AG20443 (cell line): ENCODE data around the gene FBXL20.
"Not testable (repeated sequence)": the region's sequence is repeated elsewhere in the genome, so short reads cannot be mapped to it uniquely, and the experiment has no call there.

Source experiments
- DNase-seq: peaks from one replicate; pipeline ENCODE4 v3.0.0; 2012; ENCODE audit warnings: low spot score, mixed read lengths

FBXL20 gene

GRCh38 chr17:39250076-39250475, 151.3 kb downstream of the FBXL20 start:
- not testable (repeated sequence) for DNase-seq

DNA sequence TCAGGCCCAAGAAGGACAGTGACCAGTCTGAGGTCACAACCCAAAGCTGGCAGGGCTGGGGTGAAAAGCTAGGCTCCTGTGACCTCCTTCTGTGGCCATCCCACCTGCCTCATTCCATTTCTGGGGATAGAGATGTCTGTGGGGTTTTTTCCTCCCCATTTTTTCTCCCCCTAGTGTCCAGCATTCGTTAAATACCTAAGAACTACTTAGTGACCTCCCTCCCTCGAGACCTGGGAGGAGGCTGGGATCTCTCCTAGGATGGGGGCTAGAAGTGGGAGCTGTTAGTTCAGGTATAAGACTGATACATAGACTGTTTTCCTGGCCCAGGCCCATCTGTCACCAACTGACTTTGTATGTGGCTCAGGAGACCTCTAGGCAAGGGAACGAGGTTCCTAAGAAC, 155.2 kb downstream of the FBXL20 start:
- DNase-seq, result no peak

GRCh38 chr17:39244600-39245570, 156.5 kb downstream of the FBXL20 start:
- peak; percentile 84 for DNase-seq

- DNase-seq, result no peak
These were observed 157.3 kb downstream of the FBXL20 start for GRCh38 chr17:39244016-39244599.

DNA sequence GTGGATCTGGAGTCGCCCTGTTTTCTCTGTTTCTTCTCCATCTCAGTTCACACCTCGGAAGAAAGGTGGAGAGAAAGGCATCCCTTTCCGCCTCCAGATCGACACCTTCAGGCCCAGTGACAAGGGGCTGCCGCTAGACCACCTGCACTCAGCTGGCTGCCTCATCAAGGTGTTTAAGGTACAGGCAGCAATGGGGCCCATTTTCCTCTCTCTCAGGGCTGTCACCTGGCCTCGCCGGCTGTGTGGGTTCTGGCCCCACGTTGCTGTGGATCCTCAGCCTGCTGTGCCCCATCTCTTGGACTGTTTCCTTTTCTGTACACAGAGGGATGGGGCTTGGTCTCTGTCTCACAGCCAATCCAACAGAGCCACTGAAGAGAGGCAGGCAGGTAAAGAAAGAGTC, 158.3 kb downstream of the FBXL20 start:
- DNase-seq, result no peak

DNA sequence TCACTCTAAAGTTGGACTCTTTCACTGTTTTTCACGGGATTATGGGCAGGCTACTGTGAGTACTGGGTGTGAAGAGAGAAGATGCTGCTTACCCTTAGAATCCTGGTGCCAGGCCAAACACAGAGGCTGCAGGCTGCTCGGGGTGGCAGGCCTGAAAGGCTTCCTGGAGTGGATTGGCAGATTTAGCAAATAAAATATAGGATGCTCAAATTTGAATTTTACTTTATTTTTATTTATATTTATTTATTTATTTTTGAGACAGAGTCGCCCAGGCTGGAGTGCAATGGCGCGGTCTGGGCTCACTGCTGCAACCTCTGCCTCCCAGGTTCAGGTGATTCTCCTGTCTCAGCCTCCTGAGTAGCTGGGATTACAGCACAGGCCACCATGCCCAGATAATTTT, 160.8 kb downstream of the FBXL20 start:
- no peak for DNase-seq

DNA sequence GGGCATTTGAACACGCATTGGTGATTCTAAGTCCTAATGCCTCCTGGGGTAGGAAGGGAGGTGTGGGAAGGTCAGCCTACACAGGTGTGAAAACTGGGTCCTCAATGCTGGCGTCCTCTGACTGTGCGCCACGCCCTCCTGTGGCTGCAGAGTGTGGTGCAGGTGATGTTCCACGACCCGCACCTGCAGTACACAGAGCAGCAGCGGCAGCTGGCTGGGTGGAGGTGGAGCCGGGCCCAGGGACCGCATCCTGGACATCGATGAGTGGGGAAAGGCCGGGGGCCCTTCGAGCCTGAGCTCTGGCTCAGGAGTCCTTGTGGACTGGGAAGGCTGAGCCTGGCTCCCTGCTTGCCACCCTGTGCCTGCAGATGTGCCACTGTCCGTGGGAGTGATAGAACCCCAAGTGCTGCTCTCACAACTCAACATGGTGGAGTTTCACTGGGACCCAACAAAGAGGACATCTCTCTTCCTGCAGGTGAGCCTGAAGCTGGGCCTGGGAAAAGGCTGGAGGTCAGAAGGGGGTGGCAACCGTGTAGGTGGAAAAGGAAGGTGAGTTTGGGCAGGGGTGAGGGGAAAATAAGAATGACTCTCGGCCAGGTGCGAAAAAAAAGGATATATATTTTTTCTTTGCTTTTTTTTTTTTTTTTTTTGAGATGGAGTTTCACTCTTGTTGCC, 161.6 kb downstream of the FBXL20 start:
- DNase-seq, result no peak

GRCh38 chr17:39238311-39238972, 163.0 kb downstream of the FBXL20 start:
- DNase-seq, result no peak

DNA sequence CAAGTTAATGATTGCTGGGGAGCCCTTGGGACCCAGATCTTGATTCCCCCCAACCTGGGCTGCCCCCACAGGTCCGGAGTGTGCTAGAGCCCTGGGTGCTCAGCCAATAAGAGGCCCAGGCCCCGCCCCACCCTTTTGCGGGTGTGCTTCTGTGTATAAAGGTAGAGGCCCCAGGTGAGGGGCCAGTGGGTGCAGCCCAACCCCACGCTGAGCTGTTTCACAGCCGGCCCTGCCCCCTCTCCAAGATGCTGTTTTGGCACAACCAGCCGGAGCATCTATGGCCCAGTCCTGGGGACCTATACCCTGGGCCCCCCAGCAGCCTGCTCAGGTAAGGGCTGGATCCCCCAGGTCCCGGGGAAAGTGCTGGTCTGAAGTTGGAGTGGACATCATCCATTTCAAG, 163.8 kb downstream of the FBXL20 start:
- no peak for DNase-seq

DNA sequence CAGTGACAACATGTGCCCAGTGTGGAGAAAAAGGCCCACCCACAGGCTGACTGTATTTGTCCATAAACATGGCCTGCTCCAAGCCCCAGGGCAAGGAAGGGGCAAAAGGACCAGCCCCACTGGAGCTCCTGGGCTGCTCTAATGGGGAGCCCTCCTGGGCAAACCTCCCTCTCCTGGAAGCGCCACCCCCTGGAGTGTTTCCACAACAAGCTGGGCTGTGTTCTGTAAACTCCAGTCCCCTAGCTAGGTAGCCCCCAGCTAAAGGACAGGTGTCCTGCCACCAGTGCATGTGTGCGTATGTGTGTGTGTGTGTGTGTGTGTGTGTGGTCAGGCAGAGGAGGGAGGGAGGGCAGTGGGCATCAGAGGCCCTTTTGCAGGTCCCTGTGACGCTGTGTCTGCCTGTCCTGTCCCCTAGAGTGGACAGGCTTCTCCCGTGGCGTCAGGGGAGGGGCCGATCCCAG, 164.4 kb downstream of the FBXL20 start:
- DNase-seq, result no peak

DNA sequence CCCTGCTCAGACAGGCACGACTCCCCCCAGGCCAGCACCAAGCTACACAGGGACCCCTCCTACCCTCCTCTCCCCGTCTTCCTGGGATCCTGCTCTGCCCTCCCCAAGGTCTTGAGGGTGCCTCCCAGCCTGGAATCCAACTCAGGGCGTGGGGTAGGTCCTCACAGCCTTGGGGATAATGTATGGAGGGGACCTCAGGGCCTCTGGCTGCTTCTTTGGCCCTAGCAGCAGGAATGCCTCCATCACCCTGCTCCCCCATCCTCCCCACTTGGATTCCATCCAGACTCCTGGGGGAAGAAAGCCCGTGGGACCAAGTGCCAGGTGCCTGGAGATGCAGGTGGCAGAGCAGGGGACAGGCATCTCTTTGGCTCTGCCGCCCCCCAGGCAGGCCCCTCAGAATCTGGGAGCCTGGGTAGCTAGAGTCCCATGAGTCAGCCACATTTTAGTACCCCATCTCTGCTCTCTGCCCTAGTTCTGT, 164.9 kb downstream of the FBXL20 start:
- DNase-seq, result no peak

DNA sequence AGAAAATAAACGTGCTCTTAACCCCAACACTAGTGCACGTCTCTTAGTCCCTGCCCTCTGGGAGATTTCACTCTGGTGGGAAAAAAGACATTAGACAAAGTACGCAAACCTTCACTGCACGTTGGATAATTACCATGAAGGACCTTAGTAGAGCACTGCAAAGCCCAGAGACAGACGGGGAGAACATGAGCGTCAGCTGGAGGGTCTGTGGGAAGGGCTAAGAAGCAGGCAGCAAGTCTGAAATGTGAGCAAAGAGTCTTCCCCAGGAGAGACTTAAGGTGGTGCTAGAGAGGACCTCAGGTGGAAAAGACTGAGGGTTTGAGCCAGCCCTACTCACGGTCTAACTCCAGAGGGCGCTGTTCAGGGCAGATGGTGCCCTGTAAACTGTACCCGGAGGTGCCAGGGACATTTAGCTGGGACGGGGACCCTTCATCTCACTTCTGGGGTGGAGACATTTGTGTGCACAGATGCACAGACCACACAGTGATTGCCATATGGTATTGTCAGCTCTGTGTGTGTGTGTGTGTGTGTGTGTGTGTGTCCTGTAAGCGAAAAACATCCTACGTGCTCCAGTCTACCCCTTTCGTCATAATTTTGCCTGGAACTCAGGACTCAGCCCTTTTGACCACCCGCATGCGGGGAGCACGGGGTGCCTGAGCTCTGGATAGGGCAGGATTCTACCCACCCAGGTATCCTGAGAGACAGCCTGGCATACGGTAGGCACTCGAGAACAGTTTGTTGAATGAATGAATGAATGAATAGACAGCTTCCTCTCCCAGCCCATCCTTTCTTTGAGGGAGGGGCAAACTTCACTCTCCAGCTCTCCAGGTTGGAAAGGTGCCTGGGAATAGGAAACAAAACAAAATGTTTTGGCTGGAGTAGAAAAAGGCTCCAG, 165.6 kb downstream of the FBXL20 start:
- DNase-seq, result peak; percentile 73

GRCh38 chr17:39231591-39232551, 169.6 kb downstream of the FBXL20 start:
- DNase-seq, result peak; percentile 86

DNA sequence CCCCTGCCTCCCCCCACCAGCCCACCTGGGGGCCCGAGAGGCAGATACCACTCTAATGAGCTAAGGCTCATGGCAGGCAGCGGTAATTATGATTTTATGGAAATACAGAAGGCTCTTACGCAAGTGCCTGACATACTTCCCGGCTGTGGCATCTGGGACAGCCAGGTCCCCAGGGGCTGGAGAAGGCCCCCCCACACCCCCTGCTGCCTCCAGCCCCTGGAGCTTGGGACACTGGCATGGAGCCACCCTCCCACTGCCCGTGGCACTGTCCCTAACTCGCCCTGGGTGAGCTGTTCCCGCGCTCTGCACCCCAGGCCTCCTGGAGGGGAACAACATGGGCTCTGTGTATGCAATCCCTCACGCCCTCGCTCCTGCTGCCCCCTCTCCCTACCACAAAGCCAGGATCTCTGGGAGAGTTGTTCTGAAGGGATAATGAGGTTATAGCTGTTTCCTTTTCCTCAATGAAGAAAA, 170.3 kb downstream of the FBXL20 start:
- DNase-seq, result peak; percentile 45

- DNase-seq, result no peak
These were observed 171.1 kb downstream of the FBXL20 start for GRCh38 chr17:39230361-39230760.

GRCh38 chr17:39229274-39229913, 172.0 kb downstream of the FBXL20 start:
- peak; percentile 62 for DNase-seq

- no peak for DNase-seq
These were observed 174.0 kb downstream of the FBXL20 start for GRCh38 chr17:39227364-39227919.

GRCh38 chr17:39225959-39226683, 175.3 kb downstream of the FBXL20 start:
- DNase-seq, result peak; percentile 81
